CD14-positive monocyte (primary cell): ENCODE results near the gene ZNF668. TPM values are rescaled to one million over a fixed set of nuclear protein-coding genes. Genes with fewer than 3 reads are reported as not detected.

Source experiments
- polyA plus RNA-seq, 3 donors: library from polyadenylated mRNA; depleted of rRNA in 1 of 3; unstranded in 2 of 3; stranded (reverse) in 1 of 3; fragments of 300-500 nt in 2 of 3; fragments of >200 nt in 1 of 3; fragmentation: Illumina TruSeq in 2 of 3; gene quantifications; 1 replicate in 2 of 3; 2 replicates in 1 of 3; pipeline ENCODE4 v1.2.3, GENCODE V29; 2012 to 2021

The ZNF668 gene
- polyA plus RNA-seq, 3 donors: 3.8 to 4.8 (median 4.5) TPM

Other genes with a start within 250 kb of the ZNF668 start
- gene BCL7C, start 180.2 kb downstream of the ZNF668 start, polyA plus RNA-seq: 10 to 100 TPM; 11.4 to 19.1 (median 17.4) TPM
- under 1 TPM in 1 of 3 donors, not detected in 2; 0.93 TPM for gene CTF1, start 177.6 kb downstream of the ZNF668 start, polyA plus RNA-seq
- 1 to 10 TPM in 1 of 3 donors, under 1 TPM in 1, not detected in 1; 0.14 to 7.6 TPM for gene FBXL19, start 150.7 kb downstream of the ZNF668 start, polyA plus RNA-seq
- gene ORAI3, start 125.2 kb downstream of the ZNF668 start, polyA plus RNA-seq: 10 to 100 TPM; 34.3 to 80.3 (median 76.8) TPM
- 1 to 10 TPM in 2 of 3 donors, under 1 TPM in 1; 0.16 to 6.6 (median 1.3) TPM for gene SETD1A, start 116.5 kb downstream of the ZNF668 start, polyA plus RNA-seq
- gene HSD3B7, start 89.0 kb downstream of the ZNF668 start, polyA plus RNA-seq: 1 to 10 TPM in 2 of 3 donors, under 1 TPM in 1; 0.89 to 4.3 (median 2.7) TPM
- gene STX1B, start 63.6 kb downstream of the ZNF668 start, polyA plus RNA-seq: 1 to 10 TPM in 1 of 3 donors, not detected in 2; 1.7 TPM
- gene STX4, start 40.7 kb downstream of the ZNF668 start, polyA plus RNA-seq: 100 to 1,000 TPM in 1 of 3 donors, 10 to 100 TPM in 2; 18.6 to 186 (median 21.8) TPM
- 1 to 10 TPM in 2 of 3 donors, under 1 TPM in 1; 0.46 to 6.5 (median 3.0) TPM for gene ZNF646, start 182 bp upstream of the ZNF668 start, polyA plus RNA-seq
- gene PRSS53, start 14.7 kb upstream of the ZNF668 start, polyA plus RNA-seq: 1 to 10 TPM in 1 of 3 donors, under 1 TPM in 1, not detected in 1; 0.17 to 5.1 TPM
- 100 to 1,000 TPM in 1 of 3 donors, 10 to 100 TPM in 2; 59.2 to 113 (median 91.2) TPM for gene VKORC1, start 20.6 kb upstream of the ZNF668 start, polyA plus RNA-seq
- gene BCKDK, start 34.1 kb upstream of the ZNF668 start, polyA plus RNA-seq: 10 to 100 TPM; 76.5 to 93.5 (median 90.8) TPM
- gene KAT8, start 43.4 kb upstream of the ZNF668 start, polyA plus RNA-seq: 100 to 1,000 TPM in 1 of 3 donors, 10 to 100 TPM in 2; 34.5 to 136 (median 42.0) TPM
- under 1 TPM in 1 of 3 donors, not detected in 2; 0.15 TPM for gene PRSS8, start 61.5 kb upstream of the ZNF668 start, polyA plus RNA-seq
- gene PRSS36, start 75.8 kb upstream of the ZNF668 start, polyA plus RNA-seq: 1 to 10 TPM; 3.1 to 4.2 (median 3.4) TPM
- gene FUS, start 105.9 kb upstream of the ZNF668 start, polyA plus RNA-seq: 100 to 1,000 TPM in 1 of 3 donors, 10 to 100 TPM in 2; 54.9 to 246 (median 78.5) TPM
- gene PYCARD, start 128.5 kb upstream of the ZNF668 start, polyA plus RNA-seq: 100 to 1,000 TPM; 214 to 400 (median 374) TPM
- gene TRIM72, start 139.9 kb upstream of the ZNF668 start, polyA plus RNA-seq: under 1 TPM in 1 of 3 donors, not detected in 2; 0.04 TPM
- gene PYDC1, start 142.9 kb upstream of the ZNF668 start, polyA plus RNA-seq: not detected
- 100 to 1,000 TPM in 2 of 3 donors, 10 to 100 TPM in 1; 71.9 to 330 (median 117) TPM for gene ITGAM, start 185.7 kb upstream of the ZNF668 start, polyA plus RNA-seq